GM18909 (cell line): ENCODE measurements around the gene HSPE1.

Experiments used
- ATAC-seq: cut with Tn5 transposase; IDR thresholded peaks from one replicate; pipeline ENCODE4 v1.9.1; 2021; ENCODE audit warnings: mild to moderate bottlenecking; ENCODE audit not compliant: unreplicated experiment, poor library complexity

Gene HSPE1

DNA sequence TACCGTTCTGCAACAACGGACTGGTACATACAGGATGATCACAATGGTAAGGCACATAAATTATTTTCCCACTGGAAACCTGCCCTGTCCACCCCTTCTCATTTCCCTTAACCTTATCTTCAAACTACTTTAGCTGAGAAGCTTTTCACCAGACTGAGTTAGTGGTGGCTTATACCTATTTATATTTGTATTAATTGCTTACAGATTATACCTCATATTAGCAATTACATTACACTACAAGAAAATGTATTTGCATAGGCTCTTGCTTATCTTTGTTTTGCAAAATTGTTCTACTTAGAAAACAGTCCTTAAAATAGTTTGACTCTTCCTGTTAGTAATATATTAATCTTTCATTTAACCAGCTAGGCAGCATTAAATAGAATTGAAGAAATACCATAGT is 51.1 kb downstream of the HSPE1 start:
- peak; percentile 51 for ATAC-seq
